GM13977 (cell line): ENCODE measurements around the gene FBXW11.
"Not testable (repeated sequence)": the region's sequence is repeated elsewhere in the genome, so short reads cannot be mapped to it uniquely, and the experiment has no call there.

ENCODE experiments used
- DNase-seq: peaks from one replicate; pipeline ENCODE4 v3.0.0; 2012; ENCODE audit warnings: low spot score
- in situ Hi-C: fragments of 300-500 bp; cut with MboI; formaldehyde crosslinking; loops from one replicate; pipeline ENCODE4 v1.12.0; 2022; ENCODE audit warnings: low sequenced_read_pairs, low pct_unique_long_range_greater_than_20kb, mixed read lengths, inconsistent platforms; ENCODE audit not compliant: unreplicated experiment
- TF ChIP-seq, protein P1 (sequence below): IDR thresholded peaks from 2 replicates; pipeline ENCODE4 v1.5.1; 2012; ENCODE audit warnings: mild to moderate bottlenecking, control low read depth; ENCODE audit not compliant: insufficient read depth; ENCODE audit errors: extremely low read depth, missing control alignments

The FBXW11 gene

DNA sequence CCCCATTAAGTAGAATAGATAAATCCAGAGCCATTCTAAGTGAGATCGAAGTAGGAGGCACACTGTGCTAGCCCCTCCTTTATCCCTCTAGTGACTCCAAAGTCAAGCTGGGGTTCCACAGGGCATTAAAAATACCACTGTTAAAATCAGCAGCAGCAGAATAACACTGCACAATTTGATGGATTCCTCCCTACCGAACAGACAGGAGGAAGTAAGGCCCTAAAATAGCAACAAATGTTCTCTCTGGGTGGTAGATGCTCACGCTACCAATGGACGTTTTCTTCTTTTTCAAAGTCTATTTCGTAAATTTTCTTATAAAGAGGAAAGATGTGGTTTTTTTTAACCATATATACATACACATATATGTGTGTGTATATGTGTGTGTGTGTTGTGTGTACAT, 54.4 kb downstream of the FBXW11 start:
- DNase-seq, result no peak
- TF ChIP-seq, protein P1, sequence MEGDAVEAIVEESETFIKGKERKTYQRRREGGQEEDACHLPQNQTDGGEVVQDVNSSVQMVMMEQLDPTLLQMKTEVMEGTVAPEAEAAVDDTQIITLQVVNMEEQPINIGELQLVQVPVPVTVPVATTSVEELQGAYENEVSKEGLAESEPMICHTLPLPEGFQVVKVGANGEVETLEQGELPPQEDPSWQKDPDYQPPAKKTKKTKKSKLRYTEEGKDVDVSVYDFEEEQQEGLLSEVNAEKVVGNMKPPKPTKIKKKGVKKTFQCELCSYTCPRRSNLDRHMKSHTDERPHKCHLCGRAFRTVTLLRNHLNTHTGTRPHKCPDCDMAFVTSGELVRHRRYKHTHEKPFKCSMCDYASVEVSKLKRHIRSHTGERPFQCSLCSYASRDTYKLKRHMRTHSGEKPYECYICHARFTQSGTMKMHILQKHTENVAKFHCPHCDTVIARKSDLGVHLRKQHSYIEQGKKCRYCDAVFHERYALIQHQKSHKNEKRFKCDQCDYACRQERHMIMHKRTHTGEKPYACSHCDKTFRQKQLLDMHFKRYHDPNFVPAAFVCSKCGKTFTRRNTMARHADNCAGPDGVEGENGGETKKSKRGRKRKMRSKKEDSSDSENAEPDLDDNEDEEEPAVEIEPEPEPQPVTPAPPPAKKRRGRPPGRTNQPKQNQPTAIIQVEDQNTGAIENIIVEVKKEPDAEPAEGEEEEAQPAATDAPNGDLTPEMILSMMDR, result no peak
- in situ Hi-C loops, result no loop called here

DNA sequence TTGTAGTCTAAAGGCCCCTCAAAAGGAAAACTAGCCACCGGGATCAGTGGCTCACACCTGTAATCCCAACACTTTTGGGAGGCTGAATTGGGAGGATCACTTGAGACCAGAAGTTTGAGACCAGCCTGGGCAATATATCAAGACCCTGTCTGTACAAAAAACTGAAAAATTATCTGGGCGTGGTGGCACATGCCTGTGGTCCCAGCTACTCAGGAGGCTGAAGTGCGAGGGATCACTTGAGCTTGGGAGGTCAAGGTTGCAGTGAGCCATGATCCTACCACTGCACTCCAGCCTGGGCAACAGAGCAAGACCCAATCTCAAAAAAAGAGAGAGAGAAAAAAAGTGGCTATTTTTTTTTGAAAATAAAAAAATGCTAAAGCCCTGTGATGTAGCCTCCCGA, 55.2 kb downstream of the FBXW11 start:
- in situ Hi-C loops, result no loop called here
- TF ChIP-seq, protein P1, result no peak
- DNase-seq, result no peak

DNA sequence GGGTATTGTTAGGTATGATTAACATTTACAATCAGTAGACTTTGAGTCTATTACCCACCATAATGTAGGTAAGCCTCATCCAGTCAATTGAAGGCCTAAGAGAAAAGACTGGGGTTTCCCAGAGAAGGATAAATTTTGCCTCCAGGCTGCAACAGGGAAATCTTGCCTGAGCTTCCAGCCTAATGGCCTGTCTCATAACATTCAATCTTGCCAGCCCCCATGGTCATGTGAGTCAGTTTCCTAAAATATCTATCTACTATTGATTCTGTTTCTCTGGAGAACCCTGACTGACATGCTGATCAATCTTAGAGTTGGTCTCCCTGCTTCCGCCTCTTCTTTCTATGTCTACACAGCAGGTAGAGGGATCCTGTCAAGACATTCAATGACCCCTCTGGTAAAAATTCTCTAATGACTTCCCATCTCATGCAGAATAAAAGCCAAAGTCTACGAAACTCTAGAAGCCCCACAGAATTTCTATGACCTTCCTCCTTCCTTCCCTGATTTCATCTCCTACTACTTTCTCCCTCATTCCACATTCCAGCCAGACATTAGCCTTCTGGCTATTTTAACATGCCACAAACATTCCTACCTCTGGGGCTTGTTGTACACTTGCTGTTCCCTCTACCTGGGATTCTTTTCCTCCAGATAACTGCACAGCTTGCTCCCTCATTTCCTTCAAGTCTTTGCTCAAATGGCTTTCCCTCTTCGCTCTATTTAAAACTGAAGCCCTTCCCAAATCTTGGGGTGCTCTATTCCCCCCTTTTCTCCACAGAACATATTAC, 60.2 kb downstream of the FBXW11 start:
- in situ Hi-C loops, result no loop called here
- TF ChIP-seq, protein P1, result no peak
- no peak for DNase-seq

DNA sequence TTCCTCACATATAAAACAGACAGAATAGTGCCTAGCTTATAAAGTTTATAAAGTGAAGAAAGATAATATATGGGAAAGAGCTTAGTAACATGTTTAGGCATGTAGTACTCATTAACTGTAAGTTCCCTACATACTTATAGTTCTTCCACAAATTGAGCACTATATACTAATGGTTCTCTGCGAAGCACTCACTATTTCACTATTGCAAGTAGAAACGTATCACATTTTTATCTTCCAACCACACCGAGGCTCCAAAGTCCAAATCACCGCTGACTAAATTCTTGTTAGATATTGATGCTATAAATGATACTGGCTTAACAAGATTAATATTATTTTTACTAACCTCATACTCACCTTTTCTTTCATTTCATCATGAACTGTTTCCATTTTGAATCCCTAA, 61.0 kb downstream of the FBXW11 start:
- TF ChIP-seq, protein P1, result no peak
- no peak for DNase-seq
- in situ Hi-C loops, result no loop called here

DNA sequence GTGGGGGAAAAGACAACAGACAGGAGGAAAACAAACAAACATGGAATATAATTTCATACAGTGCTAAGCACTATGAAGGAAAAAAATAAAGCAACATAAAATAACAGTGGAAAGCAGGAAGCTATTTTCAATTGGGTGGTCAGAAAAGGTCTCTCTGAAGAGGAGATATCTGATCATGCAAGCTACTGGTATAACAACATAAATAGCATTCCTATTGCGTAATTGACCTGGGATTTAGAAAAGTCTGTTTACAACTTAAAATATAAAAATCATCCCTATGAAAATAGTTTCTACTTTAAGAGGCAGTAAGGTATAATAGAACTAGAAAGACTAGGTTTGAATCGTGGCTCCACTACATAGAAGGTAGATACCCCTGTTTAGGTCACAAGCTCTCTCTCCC, 61.4 kb downstream of the FBXW11 start:
- DNase-seq, result no peak
- TF ChIP-seq, protein P1, result no peak
- in situ Hi-C loops, result no loop called here

DNA sequence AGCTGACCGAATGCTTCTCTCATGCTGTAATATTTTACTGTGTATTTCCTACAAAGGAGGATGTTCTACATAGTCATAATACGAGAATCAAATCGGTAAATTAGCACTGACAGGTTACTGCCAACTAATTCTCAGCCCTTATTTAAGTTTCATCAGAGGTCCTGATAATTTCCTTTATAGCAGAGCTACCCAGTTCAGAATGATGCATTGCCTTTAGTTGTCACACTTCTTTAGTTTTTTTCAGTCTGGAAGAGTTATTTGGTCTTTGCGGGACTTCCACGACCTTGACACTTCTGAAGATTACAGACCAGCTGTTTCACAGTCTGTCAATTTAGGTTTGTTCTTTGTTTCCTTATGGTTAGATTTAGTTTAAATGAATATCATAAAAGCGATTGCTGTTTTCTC, 64.3 kb downstream of the FBXW11 start:
- DNase-seq, in situ Hi-C loops: not testable (repeated sequence)

DNA sequence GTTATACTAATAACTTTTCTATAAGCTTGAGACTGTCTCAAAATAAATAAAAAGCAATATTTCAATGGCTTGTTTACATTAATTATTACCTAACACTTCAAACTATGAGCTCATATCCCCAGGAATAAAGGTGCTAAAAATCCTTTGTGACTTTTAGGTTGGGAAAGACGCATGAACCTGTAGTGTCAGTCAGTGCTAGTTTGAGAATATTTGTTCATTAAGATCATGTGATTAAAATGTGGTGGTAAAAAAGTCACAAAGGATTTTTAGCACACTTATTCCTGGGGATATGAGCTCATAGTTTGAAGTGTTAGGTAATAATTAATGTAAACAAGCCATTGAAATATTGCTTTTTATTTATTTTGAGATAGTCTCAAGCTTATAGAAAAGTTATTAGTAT, 64.8 kb downstream of the FBXW11 start:
- DNase-seq, in situ Hi-C loops: not testable (repeated sequence)

DNA sequence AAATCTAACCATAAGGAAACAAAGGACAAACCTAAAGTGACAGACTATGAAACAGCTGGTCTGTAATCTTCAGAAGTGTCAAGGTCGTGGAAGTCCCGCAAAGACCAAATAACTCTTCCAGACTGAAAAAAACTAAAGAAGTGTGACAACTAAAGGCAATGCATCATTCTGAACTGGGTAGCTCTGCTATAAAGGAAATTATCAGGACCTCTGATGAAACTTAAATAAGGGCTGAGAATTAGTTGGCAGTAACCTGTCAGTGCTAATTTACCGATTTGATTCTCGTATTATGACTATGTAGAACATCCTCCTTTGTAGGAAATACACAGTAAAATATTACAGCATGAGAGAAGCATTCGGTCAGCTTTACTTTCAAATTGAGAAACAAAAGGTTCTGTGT, 65.2 kb downstream of the FBXW11 start:
- DNase-seq, in situ Hi-C loops: not testable (repeated sequence)
